Coronary artery (tissue), 2 donors: Measurements from ENCODE around the gene FAT1.

ENCODE experiments used
- DNase-seq: peaks from one replicate; pipeline ENCODE4 v3.0.0-alpha.2; 2017; ENCODE audit warnings: low spot score
- H3K27ac ChIP-seq, 2 donors: fragments of 200-600 bp; sonication (generic); one replicate each; pipeline ENCODE4 v1.5.1; 2016 to 2019
- H3K4me3 ChIP-seq: fragments of 200-600 bp; sonication (generic); 2 replicates; pipeline ENCODE4 v1.5.1; 2016; ENCODE audit warnings: mild to moderate bottlenecking, moderate library complexity
- CTCF ChIP-seq: fragments of 200-600 bp; sonication (generic); IDR thresholded peaks from one replicate; pipeline ENCODE4 v1.5.1; 2019; ENCODE audit warnings: antibody characterized with exemption

FAT1 gene

GRCh38 chr4:186722796-186723291 is 812 bp downstream of the FAT1 start:
- DNase-seq, result no peak
- no peak for TF ChIP-seq CTCF
- Histone ChIP-seq H3K27ac (peak overlapping the region; percentile 91 to 93), H3K4me3 (peak overlapping the region; percentile 97)

- H3K4me3 ChIP-seq, result peak overlapping the region; percentile 13
- no peak overlapping the region for H3K27ac ChIP-seq
- no peak for DNase-seq
- TF ChIP-seq CTCF, result no peak
Measured at GRCh38 chr4:186719925-186720694, 3.5 kb downstream of the FAT1 start.

GRCh38 chr4:186717556-186717955 is 6.1 kb downstream of the FAT1 start:
- TF ChIP-seq CTCF, result no peak
- H3K27ac ChIP-seq, result no peak overlapping the region

GRCh38 chr4:186715077-186715476 is 8.6 kb downstream of the FAT1 start:
- H3K27ac ChIP-seq, result no peak overlapping the region
- no peak for TF ChIP-seq CTCF
- no peak overlapping the region for H3K4me3 ChIP-seq
- no peak for DNase-seq

More at GRCh38 chr4:186717556-186717955, 6.1 kb downstream of the FAT1 start:
- no peak for DNase-seq
- H3K4me3 ChIP-seq, result no peak overlapping the region

GRCh38 chr4:186714006-186714675 is 9.5 kb downstream of the FAT1 start:
- no peak for DNase-seq
- H3K4me3 ChIP-seq, result no peak overlapping the region
- no peak overlapping the region for H3K27ac ChIP-seq
- no peak for TF ChIP-seq CTCF

GRCh38 chr4:186712690-186713089 is 11.0 kb downstream of the FAT1 start:
- Histone ChIP-seq H3K27ac (no peak overlapping the region), H3K4me3 (no peak overlapping the region)
- no peak for TF ChIP-seq CTCF
- DNase-seq, result no peak
